ENCODE measurements around the gene DOHH. TPM values are rescaled to one million over a fixed set of nuclear protein-coding genes. Genes with fewer than 3 reads are reported as not detected.
A peak's percentile ranks its signal among the peaks of the same experiment; 100 is the strongest.
"Not testable (repeated sequence)": the region's sequence is repeated elsewhere in the genome, so short reads cannot be mapped to it uniquely, and the experiment has no call there.

The DOHH gene
- total and polyA plus RNA-seq, 4 donors: 1.4 to 12.0 (median 9.2) TPM

DNA sequence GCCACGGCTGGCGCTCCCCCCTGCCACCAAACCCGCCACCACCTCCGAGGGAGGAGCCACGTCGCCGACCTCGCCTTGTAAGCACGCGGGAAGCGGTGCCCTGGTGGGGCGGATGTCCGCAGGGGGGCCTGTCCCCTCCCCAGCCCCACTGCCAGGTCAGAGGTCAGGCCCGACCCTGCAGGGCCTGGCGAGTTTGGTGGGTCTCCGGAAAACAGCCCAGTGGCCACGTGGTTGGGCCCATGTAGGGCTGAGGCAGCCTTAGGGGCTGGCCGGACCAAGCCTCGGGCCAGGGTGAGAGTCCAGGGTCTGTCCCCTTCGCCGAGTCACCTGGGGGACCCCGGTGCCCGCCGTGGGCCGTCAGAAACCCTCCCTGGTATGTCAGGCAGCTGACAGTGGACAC is 46.6 kb downstream of the DOHH start:
- H3K4me1 ChIP-seq (ENCODE audit: control insufficient read depth in 4 of 4, insufficient read depth in 4 of 4, low read length in 3 of 4): peaks cover 0 to 24% (median 9%) of the 10 kb centered on the region in 4 donors
- 90% methylated on average over 25 of the region's 25 CpGs for WGBS
- TF ChIP-seq FOXA2 (IDR thresholded peaks at IDR 0.05) (no peak), GABPA (IDR thresholded peaks at IDR 0.05 in 1 of 2, conservative IDR thresholded peaks at IDR 0.05 in 1 of 2) (no peak), EGR1 (IDR thresholded peaks at IDR 0.05; ENCODE audit: low read depth in 2 of 2) (no peak), HNF4G (IDR thresholded peaks at IDR 0.05) (no peak), NR2F2 (IDR thresholded peaks at IDR 0.05) (no peak), RXRA (IDR thresholded peaks at IDR 0.05) (no peak), SP1 (IDR thresholded peaks at IDR 0.05) (no peak), MAX (IDR thresholded peaks at IDR 0.05) (no peak), FOXA1 (IDR thresholded peaks at IDR 0.05) (no peak), TAF1 (conservative IDR thresholded peaks at IDR 0.05) (no peak), YY1 (IDR thresholded peaks at IDR 0.05) (no peak), RAD21 (IDR thresholded peaks at IDR 0.05) (no peak)
- TF ChIP-seq, protein P1, sequence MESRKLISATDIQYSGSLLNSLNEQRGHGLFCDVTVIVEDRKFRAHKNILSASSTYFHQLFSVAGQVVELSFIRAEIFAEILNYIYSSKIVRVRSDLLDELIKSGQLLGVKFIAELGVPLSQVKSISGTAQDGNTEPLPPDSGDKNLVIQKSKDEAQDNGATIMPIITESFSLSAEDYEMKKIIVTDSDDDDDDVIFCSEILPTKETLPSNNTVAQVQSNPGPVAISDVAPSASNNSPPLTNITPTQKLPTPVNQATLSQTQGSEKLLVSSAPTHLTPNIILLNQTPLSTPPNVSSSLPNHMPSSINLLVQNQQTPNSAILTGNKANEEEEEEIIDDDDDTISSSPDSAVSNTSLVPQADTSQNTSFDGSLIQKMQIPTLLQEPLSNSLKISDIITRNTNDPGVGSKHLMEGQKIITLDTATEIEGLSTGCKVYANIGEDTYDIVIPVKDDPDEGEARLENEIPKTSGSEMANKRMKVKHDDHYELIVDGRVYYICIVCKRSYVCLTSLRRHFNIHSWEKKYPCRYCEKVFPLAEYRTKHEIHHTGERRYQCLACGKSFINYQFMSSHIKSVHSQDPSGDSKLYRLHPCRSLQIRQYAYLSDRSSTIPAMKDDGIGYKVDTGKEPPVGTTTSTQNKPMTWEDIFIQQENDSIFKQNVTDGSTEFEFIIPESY (IDR thresholded peaks at IDR 0.05): no peak
- TF ChIP-seq, protein P2, sequence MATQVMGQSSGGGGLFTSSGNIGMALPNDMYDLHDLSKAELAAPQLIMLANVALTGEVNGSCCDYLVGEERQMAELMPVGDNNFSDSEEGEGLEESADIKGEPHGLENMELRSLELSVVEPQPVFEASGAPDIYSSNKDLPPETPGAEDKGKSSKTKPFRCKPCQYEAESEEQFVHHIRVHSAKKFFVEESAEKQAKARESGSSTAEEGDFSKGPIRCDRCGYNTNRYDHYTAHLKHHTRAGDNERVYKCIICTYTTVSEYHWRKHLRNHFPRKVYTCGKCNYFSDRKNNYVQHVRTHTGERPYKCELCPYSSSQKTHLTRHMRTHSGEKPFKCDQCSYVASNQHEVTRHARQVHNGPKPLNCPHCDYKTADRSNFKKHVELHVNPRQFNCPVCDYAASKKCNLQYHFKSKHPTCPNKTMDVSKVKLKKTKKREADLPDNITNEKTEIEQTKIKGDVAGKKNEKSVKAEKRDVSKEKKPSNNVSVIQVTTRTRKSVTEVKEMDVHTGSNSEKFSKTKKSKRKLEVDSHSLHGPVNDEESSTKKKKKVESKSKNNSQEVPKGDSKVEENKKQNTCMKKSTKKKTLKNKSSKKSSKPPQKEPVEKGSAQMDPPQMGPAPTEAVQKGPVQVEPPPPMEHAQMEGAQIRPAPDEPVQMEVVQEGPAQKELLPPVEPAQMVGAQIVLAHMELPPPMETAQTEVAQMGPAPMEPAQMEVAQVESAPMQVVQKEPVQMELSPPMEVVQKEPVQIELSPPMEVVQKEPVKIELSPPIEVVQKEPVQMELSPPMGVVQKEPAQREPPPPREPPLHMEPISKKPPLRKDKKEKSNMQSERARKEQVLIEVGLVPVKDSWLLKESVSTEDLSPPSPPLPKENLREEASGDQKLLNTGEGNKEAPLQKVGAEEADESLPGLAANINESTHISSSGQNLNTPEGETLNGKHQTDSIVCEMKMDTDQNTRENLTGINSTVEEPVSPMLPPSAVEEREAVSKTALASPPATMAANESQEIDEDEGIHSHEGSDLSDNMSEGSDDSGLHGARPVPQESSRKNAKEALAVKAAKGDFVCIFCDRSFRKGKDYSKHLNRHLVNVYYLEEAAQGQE (IDR thresholded peaks at IDR 0.05): no peak
- TF ChIP-seq, protein P3, sequence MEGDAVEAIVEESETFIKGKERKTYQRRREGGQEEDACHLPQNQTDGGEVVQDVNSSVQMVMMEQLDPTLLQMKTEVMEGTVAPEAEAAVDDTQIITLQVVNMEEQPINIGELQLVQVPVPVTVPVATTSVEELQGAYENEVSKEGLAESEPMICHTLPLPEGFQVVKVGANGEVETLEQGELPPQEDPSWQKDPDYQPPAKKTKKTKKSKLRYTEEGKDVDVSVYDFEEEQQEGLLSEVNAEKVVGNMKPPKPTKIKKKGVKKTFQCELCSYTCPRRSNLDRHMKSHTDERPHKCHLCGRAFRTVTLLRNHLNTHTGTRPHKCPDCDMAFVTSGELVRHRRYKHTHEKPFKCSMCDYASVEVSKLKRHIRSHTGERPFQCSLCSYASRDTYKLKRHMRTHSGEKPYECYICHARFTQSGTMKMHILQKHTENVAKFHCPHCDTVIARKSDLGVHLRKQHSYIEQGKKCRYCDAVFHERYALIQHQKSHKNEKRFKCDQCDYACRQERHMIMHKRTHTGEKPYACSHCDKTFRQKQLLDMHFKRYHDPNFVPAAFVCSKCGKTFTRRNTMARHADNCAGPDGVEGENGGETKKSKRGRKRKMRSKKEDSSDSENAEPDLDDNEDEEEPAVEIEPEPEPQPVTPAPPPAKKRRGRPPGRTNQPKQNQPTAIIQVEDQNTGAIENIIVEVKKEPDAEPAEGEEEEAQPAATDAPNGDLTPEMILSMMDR (IDR thresholded peaks at IDR 0.05; ENCODE audit: low read depth, low read length, missing input control): no peak
- H3K9ac ChIP-seq (ENCODE audit: low read depth in 1 of 2, low read length in 2 of 2): no peak overlapping the region
- DNase-seq (ENCODE audit: low spot score): no peak
- no peak overlapping the region for H3K27ac ChIP-seq (ENCODE audit: low read depth in 1 of 2, low read length in 2 of 2)
- no peak overlapping the region for H3K4me3 ChIP-seq (ENCODE audit: low read depth in 1 of 3, low read length in 3 of 3)
- no peaks in the 10 kb centered on the region for H3K27me3 ChIP-seq (ENCODE audit: control insufficient read depth in 4 of 4, insufficient read depth in 4 of 4, low read length in 3 of 4)
- peaks cover 24 to 67% (median 36%) of the 10 kb centered on the region in 4 donors for H3K36me3 ChIP-seq (ENCODE audit: control insufficient read depth in 4 of 4, insufficient read depth in 3 of 4, low read depth in 1 of 4, low read length in 3 of 4)
- no peaks in the 10 kb centered on the region for H3K9me3 ChIP-seq (ENCODE audit: control insufficient read depth in 4 of 4, low read length in 3 of 4)

GRCh38 chr19:3452942-3453214 is 47.6 kb downstream of the DOHH start:
- Histone ChIP-seq H3K4me1 (ENCODE audit: control insufficient read depth in 4 of 4, insufficient read depth in 4 of 4, low read length in 3 of 4) (peaks cover 0 to 15% (median 5%) of the 10 kb centered on the region in 4 donors), H3K27ac (ENCODE audit: low read depth in 1 of 2, low read length in 2 of 2) (peak overlapping the region in 1 of 2 donors; percentile 29), H3K36me3 (ENCODE audit: control insufficient read depth in 4 of 4, insufficient read depth in 3 of 4, low read depth in 1 of 4, low read length in 3 of 4) (peaks cover 24 to 70% (median 42%) of the 10 kb centered on the region in 4 donors)
- H3K9me3 ChIP-seq (ENCODE audit: control insufficient read depth in 4 of 4, low read length in 3 of 4); H3K9ac ChIP-seq (ENCODE audit: low read depth in 1 of 2, low read length in 2 of 2); DNase-seq (ENCODE audit: low spot score); H3K27me3 ChIP-seq (ENCODE audit: control insufficient read depth in 4 of 4, insufficient read depth in 4 of 4, low read length in 3 of 4); H3K4me3 ChIP-seq (ENCODE audit: low read depth in 1 of 3, low read length in 3 of 3): not testable (repeated sequence)
- 87% methylated on average over 10 of the region's 10 CpGs for WGBS

Measured in liver (tissue), 9 donors.